ENCODE results near the gene MBD3L1.

MBD3L1 gene

DNA sequence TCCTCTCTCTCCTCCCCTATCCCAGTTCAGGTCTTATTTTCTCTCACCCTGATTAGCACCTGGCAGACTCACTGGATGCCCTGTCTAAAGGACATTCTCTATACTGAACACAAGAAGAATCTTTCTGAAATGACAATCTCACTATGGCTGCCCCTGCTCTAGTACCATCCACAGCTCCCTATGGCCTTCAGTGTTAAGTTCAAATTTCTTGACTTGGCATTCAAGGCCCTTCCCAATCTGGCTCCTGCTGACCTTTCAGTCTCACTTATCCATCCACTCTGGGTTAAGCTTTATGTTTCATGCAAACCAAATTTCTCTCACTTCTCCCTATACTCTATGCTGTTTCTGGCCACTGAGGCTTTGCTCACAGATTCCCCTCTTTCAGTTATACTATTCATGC is 34.2 kb downstream of the MBD3L1 start:
- TF ChIP-seq FOXM1 (IDR thresholded peaks at IDR 0.05; ENCODE audit: borderline replicate concordance, low read depth) (no peak), TAF1 (IDR thresholded peaks at IDR 0.05; ENCODE audit: low read depth) (no peak), NFIC (IDR thresholded peaks at IDR 0.05) (no peak), RAD21 (IDR thresholded peaks at IDR 0.05; ENCODE audit: low read depth) (no peak)
- TF ChIP-seq, protein P1, sequence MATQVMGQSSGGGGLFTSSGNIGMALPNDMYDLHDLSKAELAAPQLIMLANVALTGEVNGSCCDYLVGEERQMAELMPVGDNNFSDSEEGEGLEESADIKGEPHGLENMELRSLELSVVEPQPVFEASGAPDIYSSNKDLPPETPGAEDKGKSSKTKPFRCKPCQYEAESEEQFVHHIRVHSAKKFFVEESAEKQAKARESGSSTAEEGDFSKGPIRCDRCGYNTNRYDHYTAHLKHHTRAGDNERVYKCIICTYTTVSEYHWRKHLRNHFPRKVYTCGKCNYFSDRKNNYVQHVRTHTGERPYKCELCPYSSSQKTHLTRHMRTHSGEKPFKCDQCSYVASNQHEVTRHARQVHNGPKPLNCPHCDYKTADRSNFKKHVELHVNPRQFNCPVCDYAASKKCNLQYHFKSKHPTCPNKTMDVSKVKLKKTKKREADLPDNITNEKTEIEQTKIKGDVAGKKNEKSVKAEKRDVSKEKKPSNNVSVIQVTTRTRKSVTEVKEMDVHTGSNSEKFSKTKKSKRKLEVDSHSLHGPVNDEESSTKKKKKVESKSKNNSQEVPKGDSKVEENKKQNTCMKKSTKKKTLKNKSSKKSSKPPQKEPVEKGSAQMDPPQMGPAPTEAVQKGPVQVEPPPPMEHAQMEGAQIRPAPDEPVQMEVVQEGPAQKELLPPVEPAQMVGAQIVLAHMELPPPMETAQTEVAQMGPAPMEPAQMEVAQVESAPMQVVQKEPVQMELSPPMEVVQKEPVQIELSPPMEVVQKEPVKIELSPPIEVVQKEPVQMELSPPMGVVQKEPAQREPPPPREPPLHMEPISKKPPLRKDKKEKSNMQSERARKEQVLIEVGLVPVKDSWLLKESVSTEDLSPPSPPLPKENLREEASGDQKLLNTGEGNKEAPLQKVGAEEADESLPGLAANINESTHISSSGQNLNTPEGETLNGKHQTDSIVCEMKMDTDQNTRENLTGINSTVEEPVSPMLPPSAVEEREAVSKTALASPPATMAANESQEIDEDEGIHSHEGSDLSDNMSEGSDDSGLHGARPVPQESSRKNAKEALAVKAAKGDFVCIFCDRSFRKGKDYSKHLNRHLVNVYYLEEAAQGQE (IDR thresholded peaks at IDR 0.05; ENCODE audit: low read depth): no peak
- TF ChIP-seq, protein P2, sequence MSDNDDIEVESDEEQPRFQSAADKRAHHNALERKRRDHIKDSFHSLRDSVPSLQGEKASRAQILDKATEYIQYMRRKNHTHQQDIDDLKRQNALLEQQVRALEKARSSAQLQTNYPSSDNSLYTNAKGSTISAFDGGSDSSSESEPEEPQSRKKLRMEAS (IDR thresholded peaks at IDR 0.05): no peak

DNA sequence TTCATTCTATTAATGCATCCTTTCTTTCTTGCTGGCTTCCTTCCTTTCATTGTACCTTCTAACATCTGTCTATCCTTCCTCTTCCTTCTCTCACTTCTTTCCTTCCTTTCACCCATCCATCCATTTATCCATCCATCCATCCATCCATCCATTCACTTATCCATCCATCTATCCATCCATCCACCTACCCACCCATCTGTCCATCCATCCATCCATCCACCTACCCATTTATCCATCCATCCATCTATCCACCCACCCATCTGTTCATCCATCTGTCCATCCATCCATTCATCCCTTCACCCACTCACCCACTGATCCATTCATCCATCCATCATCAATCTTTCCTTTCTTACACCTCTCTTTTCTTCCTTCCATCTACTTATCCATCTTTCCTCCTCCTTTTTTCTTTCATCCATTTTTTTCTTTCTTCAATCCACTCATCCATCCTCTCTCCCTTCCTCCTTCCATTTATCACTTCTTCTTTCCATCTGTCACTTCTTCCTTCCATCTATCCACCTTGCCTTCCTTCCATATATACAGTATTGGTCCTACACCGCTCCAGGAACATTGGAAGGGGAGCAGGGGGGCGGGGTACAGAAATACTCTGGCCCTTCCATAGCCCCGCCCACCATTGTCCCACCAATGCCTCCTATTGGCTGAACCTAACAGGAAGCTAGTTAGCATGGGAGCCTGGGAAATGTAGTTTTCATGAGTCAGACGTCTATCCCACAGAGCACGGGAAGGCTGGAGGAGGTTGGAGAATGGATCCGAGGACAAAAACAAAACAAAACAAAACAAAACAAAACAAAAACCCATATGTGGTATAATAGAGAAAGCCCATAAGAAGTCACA is 45.9 kb downstream of the MBD3L1 start:
- no peak for TF ChIP-seq TAF1 (IDR thresholded peaks at IDR 0.05; ENCODE audit: low read depth)
- TF ChIP-seq, protein P3, sequence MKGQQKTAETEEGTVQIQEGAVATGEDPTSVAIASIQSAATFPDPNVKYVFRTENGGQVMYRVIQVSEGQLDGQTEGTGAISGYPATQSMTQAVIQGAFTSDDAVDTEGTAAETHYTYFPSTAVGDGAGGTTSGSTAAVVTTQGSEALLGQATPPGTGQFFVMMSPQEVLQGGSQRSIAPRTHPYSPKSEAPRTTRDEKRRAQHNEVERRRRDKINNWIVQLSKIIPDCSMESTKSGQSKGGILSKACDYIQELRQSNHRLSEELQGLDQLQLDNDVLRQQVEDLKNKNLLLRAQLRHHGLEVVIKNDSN (IDR thresholded peaks at IDR 0.05): no peak
- no peak for TF ChIP-seq CREB1 (IDR thresholded peaks at IDR 0.05; ENCODE audit: low read depth)
- no peak for TF ChIP-seq FOXM1 (IDR thresholded peaks at IDR 0.05; ENCODE audit: borderline replicate concordance, low read depth)
- TF ChIP-seq, protein P1 (IDR thresholded peaks at IDR 0.05; ENCODE audit: low read depth): no peak
- no peak for TF ChIP-seq RAD21 (IDR thresholded peaks at IDR 0.05; ENCODE audit: low read depth)
- no peak for TF ChIP-seq EP300 (IDR thresholded peaks at IDR 0.05; ENCODE audit: borderline replicate concordance)
- no peak for TF ChIP-seq NFIC (IDR thresholded peaks at IDR 0.05)
- no peak for TF ChIP-seq YY1 (IDR thresholded peaks at IDR 0.05; ENCODE audit: low read depth)

DNA sequence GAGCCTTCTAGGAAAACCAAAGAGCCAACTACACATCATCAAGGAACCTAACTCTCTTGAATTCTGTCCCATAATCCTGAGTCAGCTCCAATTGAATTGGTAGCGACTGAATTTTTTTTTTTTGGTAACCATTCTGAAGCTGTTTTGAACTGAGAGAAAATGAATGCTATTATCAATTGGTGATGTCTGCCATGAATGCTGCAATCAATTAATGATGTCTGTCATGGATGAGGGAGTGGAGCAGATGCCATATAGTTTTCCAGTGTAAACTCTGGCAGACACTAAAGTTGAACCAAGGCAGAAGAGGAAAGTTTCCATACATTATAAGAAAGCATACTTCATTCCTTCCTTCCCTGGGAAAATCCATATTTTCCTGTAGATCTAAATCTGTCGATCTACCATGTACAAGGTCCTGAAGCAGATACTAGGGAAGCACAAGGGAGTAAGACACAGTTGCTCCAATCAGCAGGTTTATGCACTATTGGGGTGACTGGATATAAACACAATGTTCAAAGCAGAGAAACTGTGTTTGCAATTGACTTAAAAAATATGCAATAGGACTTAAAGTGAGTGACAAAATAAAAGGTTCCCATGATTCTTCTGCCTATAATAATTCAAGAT is 48.8 kb downstream of the MBD3L1 start:
- TF ChIP-seq ZBTB7A (IDR thresholded peaks at IDR 0.05; ENCODE audit: low read depth): no peak
- TF ChIP-seq, protein P2 (IDR thresholded peaks at IDR 0.05): no peak
- no peak for TF ChIP-seq YY1 (IDR thresholded peaks at IDR 0.05; ENCODE audit: low read depth)
- TF ChIP-seq CEBPB (IDR thresholded peaks at IDR 0.05): no peak
- TF ChIP-seq CREB1 (IDR thresholded peaks at IDR 0.05; ENCODE audit: low read depth): no peak
- no peak for TF ChIP-seq EGR1 (IDR thresholded peaks at IDR 0.05)
- TF ChIP-seq, protein P1 (IDR thresholded peaks at IDR 0.05; ENCODE audit: low read depth): no peak
- TF ChIP-seq FOXM1 (IDR thresholded peaks at IDR 0.05; ENCODE audit: borderline replicate concordance, low read depth): no peak
- no peak for TF ChIP-seq NFIC (IDR thresholded peaks at IDR 0.05)
- TF ChIP-seq TAF1 (IDR thresholded peaks at IDR 0.05; ENCODE audit: low read depth): no peak
- no peak for TF ChIP-seq TCF12 (IDR thresholded peaks at IDR 0.05; ENCODE audit: low read depth)
- TF ChIP-seq, protein P3 (IDR thresholded peaks at IDR 0.05): no peak
- no peak for TF ChIP-seq RAD21 (IDR thresholded peaks at IDR 0.05; ENCODE audit: low read depth)
- TF ChIP-seq TEAD4 (IDR thresholded peaks at IDR 0.05): no peak
- no peak for TF ChIP-seq EP300 (IDR thresholded peaks at IDR 0.05; ENCODE audit: borderline replicate concordance)

DNA sequence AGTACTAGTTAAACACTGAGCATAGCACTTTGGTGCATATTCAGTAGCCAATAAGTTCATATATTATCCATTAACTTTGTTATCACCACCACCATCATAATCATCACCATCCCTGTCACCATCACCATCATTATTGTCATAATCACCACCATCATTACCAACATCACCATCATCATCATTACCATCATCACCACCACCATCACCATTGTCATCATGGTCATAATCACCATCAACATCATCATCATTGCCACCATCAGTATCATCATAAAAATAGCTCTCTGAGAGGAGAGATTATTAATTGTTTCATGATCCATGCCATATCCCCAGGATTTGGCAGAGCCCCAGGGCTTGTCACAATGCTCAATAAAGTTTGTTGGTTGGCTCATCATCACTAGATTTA is 49.3 kb downstream of the MBD3L1 start:
- no peak for TF ChIP-seq NFIC (IDR thresholded peaks at IDR 0.05)
- TF ChIP-seq EGR1 (IDR thresholded peaks at IDR 0.05): no peak
- TF ChIP-seq, protein P2 (IDR thresholded peaks at IDR 0.05): no peak
- TF ChIP-seq TEAD4 (IDR thresholded peaks at IDR 0.05): no peak
- no peak for TF ChIP-seq RAD21 (IDR thresholded peaks at IDR 0.05; ENCODE audit: low read depth)
- no peak for TF ChIP-seq CEBPB (IDR thresholded peaks at IDR 0.05)
- TF ChIP-seq ZBTB7A (IDR thresholded peaks at IDR 0.05; ENCODE audit: low read depth): no peak
- TF ChIP-seq TCF12 (IDR thresholded peaks at IDR 0.05; ENCODE audit: low read depth): no peak
- TF ChIP-seq, protein P3 (IDR thresholded peaks at IDR 0.05): no peak
- no peak for TF ChIP-seq FOXM1 (IDR thresholded peaks at IDR 0.05; ENCODE audit: borderline replicate concordance, low read depth)
- TF ChIP-seq, protein P1 (IDR thresholded peaks at IDR 0.05; ENCODE audit: low read depth): no peak
- no peak for TF ChIP-seq TAF1 (IDR thresholded peaks at IDR 0.05; ENCODE audit: low read depth)
- no peak for TF ChIP-seq YY1 (IDR thresholded peaks at IDR 0.05; ENCODE audit: low read depth)
